GM23338 (cell line): ENCODE results near the gene ELL2. TPM values are rescaled to one million over a fixed set of nuclear protein-coding genes. Genes with fewer than 3 reads are reported as not detected.

Experiments used
- ATAC-seq: fragments of 200-7000 bp; cut with Tn5 transposase; 3 replicates; pipeline ENCODE4 v1.9.1; 2020
- DNase-seq: peaks from one replicate; pipeline ENCODE4 v3.0.0-alpha.2; 2015; ENCODE audit warnings: low spot score
- H2AFZ ChIP-seq: fragments of 200-600 bp; sonication (generic); 2 replicates; pipeline ENCODE4 v1.8.0; 2016; ENCODE audit warnings: antibody characterized with exemption, mild to moderate bottlenecking, moderate library complexity
- H3F3A ChIP-seq: fragments of 200-600 bp; sonication (generic); replicated peaks from 2 replicates; pipeline ENCODE4 v1.8.0; 2017; ENCODE audit warnings: antibody characterized with exemption, mixed run types, low read depth
- H3K27ac ChIP-seq: fragments of 200-600 bp; sonication (generic); 2 replicates; pipeline ENCODE4 v1.6.1; 2016; ENCODE audit warnings: low read depth
- H3K27me3 ChIP-seq: fragments of 200-600 bp; sonication (generic); 2 replicates; pipeline ENCODE4 v1.8.0; 2016; ENCODE audit warnings: mild to moderate bottlenecking, mixed run types, moderate library complexity; ENCODE audit not compliant: insufficient read depth
- H3K36me3 ChIP-seq: fragments of 200-600 bp; sonication (generic); 2 replicates; pipeline ENCODE4 v1.8.0; 2016; ENCODE audit warnings: mild to moderate bottlenecking; ENCODE audit not compliant: insufficient read depth
- H3K4me1 ChIP-seq: fragments of 200-600 bp; sonication (generic); 2 replicates; pipeline ENCODE4 v1.8.0; 2016; ENCODE audit warnings: mild to moderate bottlenecking, moderate library complexity; ENCODE audit not compliant: insufficient read depth
- H3K4me2 ChIP-seq: fragments of 200-600 bp; sonication (generic); 2 replicates; pipeline ENCODE4 v1.7.1; 2017; ENCODE audit warnings: mixed run types
- H3K4me3 ChIP-seq: fragments of 200-600 bp; sonication (generic); 2 replicates; pipeline ENCODE4 v1.6.1; 2016; ENCODE audit warnings: mixed run types
- H3K79me2 ChIP-seq: fragments of 200-600 bp; sonication (generic); replicated peaks from 2 replicates; pipeline ENCODE4 v1.8.0; 2017; ENCODE audit warnings: mild to moderate bottlenecking; ENCODE audit not compliant: insufficient read depth
- H3K9me2 ChIP-seq: fragments of 200-600 bp; sonication (generic); 2 replicates; pipeline ENCODE4 v1.8.0; 2017; ENCODE audit not compliant: insufficient read depth
- H4K20me1 ChIP-seq: fragments of 200-600 bp; sonication (generic); replicated peaks from 2 replicates; pipeline ENCODE4 v1.8.0; 2017; ENCODE audit warnings: mild to moderate bottlenecking; ENCODE audit not compliant: insufficient read depth
- H3K27ac Mint-ChIP-seq: 2 replicates; pipeline ENCODE4 v1.8.0; 2020; ENCODE audit warnings: inconsistent platforms, mild to moderate bottlenecking, moderate library complexity, mixed read lengths
- H3K27me3 Mint-ChIP-seq: 3 replicates; pipeline ENCODE4 v1.8.0; 2022; ENCODE audit warnings: low read depth, mild to moderate bottlenecking, moderate library complexity, mixed read lengths, inconsistent platforms; ENCODE audit not compliant: insufficient read depth, poor library complexity
- H3K36me3 Mint-ChIP-seq: 3 replicates; pipeline ENCODE4 v1.8.0; 2021; ENCODE audit warnings: low read depth, mild to moderate bottlenecking, inconsistent platforms, moderate library complexity, mixed read lengths
- H3K4me1 Mint-ChIP-seq: 3 replicates; pipeline ENCODE4 v1.8.0; 2020; ENCODE audit warnings: mild to moderate bottlenecking, inconsistent platforms, mixed read lengths
- H3K4me3 Mint-ChIP-seq: 3 replicates; pipeline ENCODE4 v1.8.0; 2021; ENCODE audit warnings: moderate library complexity, mild to moderate bottlenecking, inconsistent platforms, mixed read lengths
- H3K9me3 Mint-ChIP-seq: 3 replicates; pipeline ENCODE4 v1.8.0; 2020; ENCODE audit warnings: moderate library complexity, mild to moderate bottlenecking, inconsistent platforms, mixed read lengths
- EZH2 ChIP-seq: fragments of 200-600 bp; sonication (generic); IDR thresholded peaks from one replicate; pipeline ENCODE4 v1.8.0; 2017; ENCODE audit warnings: antibody characterized with exemption, mild to moderate bottlenecking, low read depth; ENCODE audit not compliant: unreplicated experiment
- ZNF331 ChIP-seq: fragments of 250-450 bp; sonication (Bioruptor Pico); IDR thresholded peaks from 2 replicates; pipeline ENCODE4 v1.5.0; 2020; ENCODE audit warnings: low read depth, mild to moderate bottlenecking, moderate library complexity
- polyA plus RNA-seq: library from polyadenylated mRNA; unstranded; fragments of >200 nt; fragmentation: Nextera tagmentation; extraction: Ambion mirVana; gene quantifications from 2 replicates; pipeline ENCODE4 v1.2.1, GENCODE V29; 2016
- total RNA-seq: library from RNA; depleted of rRNA; stranded (reverse); fragments of >200 nt; shearing (Covaris generic); gene quantifications from 2 replicates; pipeline ENCODE4 v1.2.3, GENCODE V29; 2014
- TF ChIP-seq, protein P1 (sequence below): IDR thresholded peaks from one replicate; pipeline ENCODE4 v1.6.1; 2018; ENCODE audit warnings: antibody characterized with exemption; ENCODE audit not compliant: unreplicated experiment
- TF ChIP-seq, protein P2 (sequence below): fragments of 250-450 bp; sonication (Bioruptor Pico); IDR thresholded peaks from 2 replicates; pipeline ENCODE4 v1.5.0; 2020; ENCODE audit warnings: mild to moderate bottlenecking, moderate library complexity

Gene ELL2
- total and polyA plus RNA-seq, 2 experiments from 2014 or later, result 7.4 to 32.6 TPM

DNA sequence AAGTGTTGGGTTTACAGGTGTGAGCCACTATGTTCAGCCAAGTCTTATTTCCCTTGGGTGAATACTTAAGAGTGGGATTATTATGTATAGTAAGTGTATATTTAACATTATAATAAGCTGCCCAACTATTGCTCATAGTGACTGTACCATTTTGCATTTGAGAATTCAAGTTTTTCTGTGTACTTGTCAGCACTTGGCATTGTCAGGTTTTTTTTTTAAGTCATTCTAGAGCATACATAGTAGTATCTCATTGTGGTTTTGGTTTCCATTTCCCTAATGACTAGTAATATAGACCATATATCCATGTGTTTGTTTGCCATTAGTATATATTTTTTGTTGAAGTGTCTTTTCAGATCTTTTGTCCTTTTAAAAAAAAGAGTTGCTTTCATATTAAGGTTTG lies 10.5 kb upstream of the ELL2 start:
- Histone ChIP-seq H3K4me1 (no peaks in the 10 kb centered on the region), H2AFZ (no peak overlapping the region), H4K20me1 (no peaks in the 10 kb centered on the region), H3K4me2 (no peak overlapping the region), H3K4me3 (no peak overlapping the region), H3K27ac (no peak overlapping the region), H3K27me3 (no peaks in the 10 kb centered on the region), H3K79me2 (no peaks in the 10 kb centered on the region), H3K36me3 (no peaks in the 10 kb centered on the region), H3K9me2 (no peaks in the 10 kb centered on the region), H3F3A (no peaks in the 10 kb centered on the region)
- ATAC-seq, result no peak
- Mint-ChIP-seq H3K27me3 (no peaks in the 10 kb centered on the region), H3K27ac (no peak overlapping the region), H3K4me3 (no peak overlapping the region), H3K9me3 (no peaks in the 10 kb centered on the region; the same call in 2 of the 3 replicates), H3K36me3 (no peaks in the 10 kb centered on the region), H3K4me1 (peaks cover 3% of the 10 kb centered on the region)
- no peak for DNase-seq
- TF ChIP-seq, protein P1, sequence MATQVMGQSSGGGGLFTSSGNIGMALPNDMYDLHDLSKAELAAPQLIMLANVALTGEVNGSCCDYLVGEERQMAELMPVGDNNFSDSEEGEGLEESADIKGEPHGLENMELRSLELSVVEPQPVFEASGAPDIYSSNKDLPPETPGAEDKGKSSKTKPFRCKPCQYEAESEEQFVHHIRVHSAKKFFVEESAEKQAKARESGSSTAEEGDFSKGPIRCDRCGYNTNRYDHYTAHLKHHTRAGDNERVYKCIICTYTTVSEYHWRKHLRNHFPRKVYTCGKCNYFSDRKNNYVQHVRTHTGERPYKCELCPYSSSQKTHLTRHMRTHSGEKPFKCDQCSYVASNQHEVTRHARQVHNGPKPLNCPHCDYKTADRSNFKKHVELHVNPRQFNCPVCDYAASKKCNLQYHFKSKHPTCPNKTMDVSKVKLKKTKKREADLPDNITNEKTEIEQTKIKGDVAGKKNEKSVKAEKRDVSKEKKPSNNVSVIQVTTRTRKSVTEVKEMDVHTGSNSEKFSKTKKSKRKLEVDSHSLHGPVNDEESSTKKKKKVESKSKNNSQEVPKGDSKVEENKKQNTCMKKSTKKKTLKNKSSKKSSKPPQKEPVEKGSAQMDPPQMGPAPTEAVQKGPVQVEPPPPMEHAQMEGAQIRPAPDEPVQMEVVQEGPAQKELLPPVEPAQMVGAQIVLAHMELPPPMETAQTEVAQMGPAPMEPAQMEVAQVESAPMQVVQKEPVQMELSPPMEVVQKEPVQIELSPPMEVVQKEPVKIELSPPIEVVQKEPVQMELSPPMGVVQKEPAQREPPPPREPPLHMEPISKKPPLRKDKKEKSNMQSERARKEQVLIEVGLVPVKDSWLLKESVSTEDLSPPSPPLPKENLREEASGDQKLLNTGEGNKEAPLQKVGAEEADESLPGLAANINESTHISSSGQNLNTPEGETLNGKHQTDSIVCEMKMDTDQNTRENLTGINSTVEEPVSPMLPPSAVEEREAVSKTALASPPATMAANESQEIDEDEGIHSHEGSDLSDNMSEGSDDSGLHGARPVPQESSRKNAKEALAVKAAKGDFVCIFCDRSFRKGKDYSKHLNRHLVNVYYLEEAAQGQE, result no peak
- TF ChIP-seq ZNF331 (CRISPR knock-in tag), result no peak
- no peak for TF ChIP-seq EZH2
- TF ChIP-seq, protein P2, sequence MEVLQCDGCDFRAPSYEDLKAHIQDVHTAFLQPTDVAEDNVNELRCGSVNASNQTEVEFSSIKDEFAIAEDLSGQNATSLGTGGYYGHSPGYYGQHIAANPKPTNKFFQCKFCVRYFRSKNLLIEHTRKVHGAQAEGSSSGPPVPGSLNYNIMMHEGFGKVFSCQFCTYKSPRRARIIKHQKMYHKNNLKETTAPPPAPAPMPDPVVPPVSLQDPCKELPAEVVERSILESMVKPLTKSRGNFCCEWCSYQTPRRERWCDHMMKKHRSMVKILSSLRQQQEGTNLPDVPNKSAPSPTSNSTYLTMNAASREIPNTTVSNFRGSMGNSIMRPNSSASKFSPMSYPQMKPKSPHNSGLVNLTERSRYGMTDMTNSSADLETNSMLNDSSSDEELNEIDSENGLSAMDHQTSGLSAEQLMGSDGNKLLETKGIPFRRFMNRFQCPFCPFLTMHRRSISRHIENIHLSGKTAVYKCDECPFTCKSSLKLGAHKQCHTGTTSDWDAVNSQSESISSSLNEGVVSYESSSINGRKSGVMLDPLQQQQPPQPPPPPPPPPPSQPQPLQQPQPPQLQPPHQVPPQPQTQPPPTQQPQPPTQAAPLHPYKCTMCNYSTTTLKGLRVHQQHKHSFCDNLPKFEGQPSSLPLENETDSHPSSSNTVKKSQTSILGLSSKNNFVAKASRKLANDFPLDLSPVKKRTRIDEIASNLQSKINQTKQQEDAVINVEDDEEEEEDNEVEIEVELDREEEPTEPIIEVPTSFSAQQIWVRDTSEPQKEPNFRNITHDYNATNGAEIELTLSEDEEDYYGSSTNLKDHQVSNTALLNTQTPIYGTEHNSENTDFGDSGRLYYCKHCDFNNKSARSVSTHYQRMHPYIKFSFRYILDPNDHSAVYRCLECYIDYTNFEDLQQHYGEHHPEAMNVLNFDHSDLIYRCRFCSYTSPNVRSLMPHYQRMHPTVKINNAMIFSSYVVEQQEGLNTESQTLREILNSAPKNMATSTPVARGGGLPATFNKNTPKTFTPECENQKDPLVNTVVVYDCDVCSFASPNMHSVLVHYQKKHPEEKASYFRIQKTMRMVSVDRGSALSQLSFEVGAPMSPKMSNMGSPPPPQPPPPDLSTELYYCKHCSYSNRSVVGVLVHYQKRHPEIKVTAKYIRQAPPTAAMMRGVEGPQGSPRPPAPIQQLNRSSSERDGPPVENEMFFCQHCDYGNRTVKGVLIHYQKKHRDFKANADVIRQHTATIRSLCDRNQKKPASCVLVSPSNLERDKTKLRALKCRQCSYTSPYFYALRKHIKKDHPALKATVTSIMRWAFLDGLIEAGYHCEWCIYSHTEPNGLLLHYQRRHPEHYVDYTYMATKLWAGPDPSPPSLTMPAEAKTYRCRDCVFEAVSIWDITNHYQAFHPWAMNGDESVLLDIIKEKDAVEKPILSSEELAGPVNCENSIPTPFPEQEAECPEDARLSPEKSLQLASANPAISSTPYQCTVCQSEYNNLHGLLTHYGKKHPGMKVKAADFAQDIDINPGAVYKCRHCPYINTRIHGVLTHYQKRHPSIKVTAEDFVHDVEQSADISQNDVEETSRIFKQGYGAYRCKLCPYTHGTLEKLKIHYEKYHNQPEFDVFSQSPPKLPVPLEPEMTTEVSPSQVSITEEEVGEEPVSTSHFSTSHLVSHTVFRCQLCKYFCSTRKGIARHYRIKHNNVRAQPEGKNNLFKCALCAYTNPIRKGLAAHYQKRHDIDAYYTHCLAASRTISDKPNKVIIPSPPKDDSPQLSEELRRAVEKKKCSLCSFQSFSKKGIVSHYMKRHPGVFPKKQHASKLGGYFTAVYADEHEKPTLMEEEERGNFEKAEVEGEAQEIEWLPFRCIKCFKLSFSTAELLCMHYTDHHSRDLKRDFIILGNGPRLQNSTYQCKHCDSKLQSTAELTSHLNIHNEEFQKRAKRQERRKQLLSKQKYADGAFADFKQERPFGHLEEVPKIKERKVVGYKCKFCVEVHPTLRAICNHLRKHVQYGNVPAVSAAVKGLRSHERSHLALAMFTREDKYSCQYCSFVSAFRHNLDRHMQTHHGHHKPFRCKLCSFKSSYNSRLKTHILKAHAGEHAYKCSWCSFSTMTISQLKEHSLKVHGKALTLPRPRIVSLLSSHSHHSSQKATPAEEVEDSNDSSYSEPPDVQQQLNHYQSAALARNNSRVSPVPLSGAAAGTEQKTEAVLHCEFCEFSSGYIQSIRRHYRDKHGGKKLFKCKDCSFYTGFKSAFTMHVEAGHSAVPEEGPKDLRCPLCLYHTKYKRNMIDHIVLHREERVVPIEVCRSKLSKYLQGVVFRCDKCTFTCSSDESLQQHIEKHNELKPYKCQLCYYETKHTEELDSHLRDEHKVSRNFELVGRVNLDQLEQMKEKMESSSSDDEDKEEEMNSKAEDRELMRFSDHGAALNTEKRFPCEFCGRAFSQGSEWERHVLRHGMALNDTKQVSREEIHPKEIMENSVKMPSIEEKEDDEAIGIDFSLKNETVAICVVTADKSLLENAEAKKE, result no peak
